NCI-H446 treated with DMSO at 0.1 percent for 48 hours (cell line): ENCODE results near the gene EVA1A.

ENCODE experiments used
- DNase-seq: peaks from one replicate; lab custom pipeline; 2025; lab: John Stamatoyannopoulos, UW

Gene EVA1A

GRCh38 chr2:75447176-75447575 lies 113.6 kb downstream of the EVA1A start:
- DNase-seq: no peak
